ENCODE results near the gene LIX1.
"Not testable (repeated sequence)": the region's sequence is repeated elsewhere in the genome, so short reads cannot be mapped to it uniquely, and the experiment has no call there.

Gene LIX1

GRCh38 chr5:97141539-97141938, 872 bp downstream of the LIX1 start:
- FAIRE-seq (no peak), DNase-seq (ENCODE audit: insufficient read length, low spot score) (no peak)
- TF ChIP-seq, protein P1, sequence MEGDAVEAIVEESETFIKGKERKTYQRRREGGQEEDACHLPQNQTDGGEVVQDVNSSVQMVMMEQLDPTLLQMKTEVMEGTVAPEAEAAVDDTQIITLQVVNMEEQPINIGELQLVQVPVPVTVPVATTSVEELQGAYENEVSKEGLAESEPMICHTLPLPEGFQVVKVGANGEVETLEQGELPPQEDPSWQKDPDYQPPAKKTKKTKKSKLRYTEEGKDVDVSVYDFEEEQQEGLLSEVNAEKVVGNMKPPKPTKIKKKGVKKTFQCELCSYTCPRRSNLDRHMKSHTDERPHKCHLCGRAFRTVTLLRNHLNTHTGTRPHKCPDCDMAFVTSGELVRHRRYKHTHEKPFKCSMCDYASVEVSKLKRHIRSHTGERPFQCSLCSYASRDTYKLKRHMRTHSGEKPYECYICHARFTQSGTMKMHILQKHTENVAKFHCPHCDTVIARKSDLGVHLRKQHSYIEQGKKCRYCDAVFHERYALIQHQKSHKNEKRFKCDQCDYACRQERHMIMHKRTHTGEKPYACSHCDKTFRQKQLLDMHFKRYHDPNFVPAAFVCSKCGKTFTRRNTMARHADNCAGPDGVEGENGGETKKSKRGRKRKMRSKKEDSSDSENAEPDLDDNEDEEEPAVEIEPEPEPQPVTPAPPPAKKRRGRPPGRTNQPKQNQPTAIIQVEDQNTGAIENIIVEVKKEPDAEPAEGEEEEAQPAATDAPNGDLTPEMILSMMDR (IDR thresholded peaks at IDR 0.05; ENCODE audit: insufficient read depth, missing control alignments) = no peak

GRCh38 chr5:97141031-97141430, 1.4 kb downstream of the LIX1 start:
- DNase-seq (ENCODE audit: insufficient read length, low spot score) = no peak
- no peak for FAIRE-seq
- TF ChIP-seq, protein P1 (IDR thresholded peaks at IDR 0.05; ENCODE audit: insufficient read depth, missing control alignments) = no peak

- FAIRE-seq; DNase-seq (ENCODE audit: insufficient read length, low spot score): not testable (repeated sequence)
Observed at GRCh38 chr5:97140250-97140649, 2.2 kb downstream of the LIX1 start.

GRCh38 chr5:97136475-97136874, 5.9 kb downstream of the LIX1 start:
- DNase-seq (ENCODE audit: insufficient read length, low spot score) = no peak
- TF ChIP-seq, protein P1 (IDR thresholded peaks at IDR 0.05; ENCODE audit: insufficient read depth, missing control alignments) = no peak
- no peak for FAIRE-seq

GRCh38 chr5:97135868-97136267, 6.5 kb downstream of the LIX1 start:
- FAIRE-seq (no peak), DNase-seq (ENCODE audit: insufficient read length, low spot score) (no peak)
- TF ChIP-seq, protein P1 (IDR thresholded peaks at IDR 0.05; ENCODE audit: insufficient read depth, missing control alignments) = no peak

DNA sequence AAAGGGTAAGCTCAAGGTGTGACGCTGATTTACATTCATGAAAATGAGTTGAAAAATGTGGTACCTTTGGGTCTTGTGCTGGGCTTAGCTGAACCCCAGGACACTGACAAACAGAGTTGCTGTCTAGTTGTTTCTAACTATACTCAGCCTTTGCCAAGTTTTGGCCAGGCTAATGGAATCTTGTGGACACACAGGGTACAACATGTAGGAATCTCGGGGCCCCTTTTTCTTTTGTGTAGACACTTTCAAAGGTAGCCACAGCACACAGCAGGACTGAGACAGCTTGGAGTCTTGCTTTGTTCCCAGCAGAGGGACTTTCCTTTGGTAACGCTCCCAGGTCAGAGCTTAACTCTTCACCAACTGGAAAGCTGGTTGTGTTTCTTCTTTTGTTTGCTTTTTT, 7.8 kb downstream of the LIX1 start:
- FAIRE-seq = no peak
- TF ChIP-seq, protein P1 (IDR thresholded peaks at IDR 0.05; ENCODE audit: insufficient read depth, missing control alignments) = no peak
- no peak for DNase-seq (ENCODE audit: insufficient read length, low spot score)

DNA sequence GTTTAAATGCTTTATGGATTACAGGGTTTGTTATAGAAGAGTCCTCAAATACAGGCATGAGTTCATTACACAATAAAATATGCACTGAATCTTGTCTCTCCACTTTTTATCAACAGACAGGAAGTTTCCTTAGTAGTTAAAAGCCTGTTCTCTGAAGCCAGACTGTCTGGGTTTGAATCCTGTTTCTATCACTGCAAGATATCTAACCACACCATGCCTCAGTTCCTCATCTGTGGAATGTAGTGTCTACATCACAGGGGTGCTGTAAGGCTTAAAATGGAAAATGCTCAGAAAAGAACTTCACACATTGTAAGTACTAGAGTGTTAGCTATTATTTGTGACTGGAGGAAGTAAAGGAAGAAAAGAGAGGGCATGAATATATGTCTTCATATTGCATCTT, 9.3 kb downstream of the LIX1 start:
- TF ChIP-seq, protein P1 (IDR thresholded peaks at IDR 0.05; ENCODE audit: insufficient read depth, missing control alignments) = no peak
- DNase-seq (ENCODE audit: insufficient read length, low spot score) (no peak), FAIRE-seq (no peak)

GRCh38 chr5:97131921-97132320, 10.5 kb downstream of the LIX1 start:
- DNase-seq (ENCODE audit: insufficient read length, low spot score) (no peak), FAIRE-seq (no peak)
- TF ChIP-seq, protein P1 (IDR thresholded peaks at IDR 0.05; ENCODE audit: insufficient read depth, missing control alignments) = no peak

Data from D721Med (cell line).